ENCODE results near the gene SEPTIN3. TPM values are rescaled to one million over a fixed set of nuclear protein-coding genes. Genes with fewer than 3 reads are reported as not detected.
A peak's percentile ranks its signal among the peaks of the same experiment; 100 is the strongest.

SEPTIN3 gene
- total and polyA plus RNA-seq, 10 of the 15 experiments (the other 5 are each of a cell fraction or from before 2014, with no cell fraction given): 0.05 to 3.1 (median 0.87) TPM

DNA sequence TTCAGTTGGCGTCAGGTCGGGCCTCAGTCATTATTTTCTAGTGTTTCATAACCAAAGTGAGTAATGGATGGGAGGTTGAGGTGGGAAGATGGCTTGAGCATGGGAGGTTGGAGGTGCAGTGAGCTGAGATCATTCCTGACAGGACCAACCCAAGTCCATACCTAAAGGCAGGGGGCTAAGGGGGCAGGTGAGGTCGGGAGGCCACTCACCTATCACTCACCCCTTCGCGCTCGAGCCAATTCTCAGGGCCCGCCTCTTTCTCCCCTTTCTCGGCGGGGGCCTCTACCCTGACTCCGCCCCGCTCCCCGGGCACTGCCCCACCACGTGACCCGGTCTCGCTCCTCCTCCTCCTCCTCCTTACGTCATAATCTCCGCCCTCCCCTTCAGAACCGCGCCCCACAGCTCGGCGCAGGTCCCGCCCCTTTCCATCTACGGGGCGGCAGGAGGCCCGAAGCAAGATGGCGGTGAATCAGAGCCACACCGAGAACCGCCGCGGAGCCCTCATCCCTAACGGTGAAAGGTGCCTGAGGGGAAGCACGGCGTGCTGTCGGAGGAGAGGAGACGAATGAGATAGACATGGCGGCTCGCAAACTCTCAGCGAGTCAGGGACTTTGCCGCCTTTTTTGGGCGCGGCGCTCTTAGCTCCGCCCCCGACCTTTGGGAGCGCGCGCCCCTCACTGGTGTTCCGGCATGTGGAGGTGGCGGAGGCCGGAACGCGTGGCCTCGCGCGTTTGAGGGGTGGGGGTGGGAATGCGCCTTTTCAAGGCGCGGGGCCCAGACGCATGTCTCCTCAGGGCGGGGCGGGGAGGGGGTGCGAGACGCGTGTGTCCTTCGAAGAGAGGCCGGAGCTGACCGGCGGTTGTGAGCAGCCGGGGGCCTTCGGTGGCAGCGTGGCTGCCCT, 29.4 kb downstream of the SEPTIN3 start, which contains the start of gene WBP2NL (continued):
- TF ChIP-seq, protein P1, sequence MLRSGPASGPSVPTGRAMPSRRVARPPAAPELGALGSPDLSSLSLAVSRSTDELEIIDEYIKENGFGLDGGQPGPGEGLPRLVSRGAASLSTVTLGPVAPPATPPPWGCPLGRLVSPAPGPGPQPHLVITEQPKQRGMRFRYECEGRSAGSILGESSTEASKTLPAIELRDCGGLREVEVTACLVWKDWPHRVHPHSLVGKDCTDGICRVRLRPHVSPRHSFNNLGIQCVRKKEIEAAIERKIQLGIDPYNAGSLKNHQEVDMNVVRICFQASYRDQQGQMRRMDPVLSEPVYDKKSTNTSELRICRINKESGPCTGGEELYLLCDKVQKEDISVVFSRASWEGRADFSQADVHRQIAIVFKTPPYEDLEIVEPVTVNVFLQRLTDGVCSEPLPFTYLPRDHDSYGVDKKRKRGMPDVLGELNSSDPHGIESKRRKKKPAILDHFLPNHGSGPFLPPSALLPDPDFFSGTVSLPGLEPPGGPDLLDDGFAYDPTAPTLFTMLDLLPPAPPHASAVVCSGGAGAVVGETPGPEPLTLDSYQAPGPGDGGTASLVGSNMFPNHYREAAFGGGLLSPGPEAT (IDR thresholded peaks at IDR 0.05; ENCODE audit: low read depth): 0 out of 2 replicates have a peak, but pooled peaks have one; percentile 40
- TF ChIP-seq ASH2L (IDR thresholded peaks at IDR 0.05; ENCODE audit: borderline replicate concordance, low read depth) (0 out of 2 replicates have a peak, but pooled peaks have one; percentile 64), RBBP5 (conservative IDR thresholded peaks at IDR 0.05) (no peak), NR2F1 (conservative IDR thresholded peaks at IDR 0.05) (0 out of 2 replicates have a peak, but pooled peaks have one; percentile 34), POU2F2 (IDR thresholded peaks at IDR 0.05; ENCODE audit: borderline replicate concordance, low read depth, low read length) (0 out of 3 replicates have a peak, but pooled peaks have one; percentile 30), TAF1 (IDR thresholded peaks at IDR 0.05; ENCODE audit: borderline replicate concordance, low read depth, low read length) (peak; percentile 96), WRNIP1 (IDR thresholded peaks at IDR 0.05; ENCODE audit: borderline replicate concordance, low read depth, low read length) (no peak), NFYA (IDR thresholded peaks at IDR 0.05; ENCODE audit: borderline replicate concordance, low read depth, low read length) (no peak), JUND (IDR thresholded peaks at IDR 0.05; ENCODE audit: low read depth, low read length) (no peak), GATAD2B (conservative IDR thresholded peaks at IDR 0.05; ENCODE audit: low read depth) (no peak), SRF (IDR thresholded peaks at IDR 0.05; ENCODE audit: low read depth in 2 of 2, low read length in 2 of 2) (peak in 1 of 2 experiments; percentile 64; a peak in 1 of 4 replicates), ZNF592 (IDR thresholded peaks at IDR 0.05) (no peak), RELA (IDR thresholded peaks at IDR 0.05; ENCODE audit: borderline replicate concordance, partially characterized antibody) (peak; percentile 52), RAD51 (IDR thresholded peaks at IDR 0.05) (peak; percentile 95), USF2 (IDR thresholded peaks at IDR 0.05; ENCODE audit: borderline replicate concordance, low read depth, low read length) (peak; percentile 69), IRF3 (IDR thresholded peaks at IDR 0.05) (no peak), SUZ12 (IDR thresholded peaks at IDR 0.05; ENCODE audit: unreplicated experiment) (no peak), CBX5 (IDR thresholded peaks at IDR 0.05; ENCODE audit: low read depth) (0 out of 2 replicates have a peak, but pooled peaks have one; percentile 60)
- TF ChIP-seq, protein P2, sequence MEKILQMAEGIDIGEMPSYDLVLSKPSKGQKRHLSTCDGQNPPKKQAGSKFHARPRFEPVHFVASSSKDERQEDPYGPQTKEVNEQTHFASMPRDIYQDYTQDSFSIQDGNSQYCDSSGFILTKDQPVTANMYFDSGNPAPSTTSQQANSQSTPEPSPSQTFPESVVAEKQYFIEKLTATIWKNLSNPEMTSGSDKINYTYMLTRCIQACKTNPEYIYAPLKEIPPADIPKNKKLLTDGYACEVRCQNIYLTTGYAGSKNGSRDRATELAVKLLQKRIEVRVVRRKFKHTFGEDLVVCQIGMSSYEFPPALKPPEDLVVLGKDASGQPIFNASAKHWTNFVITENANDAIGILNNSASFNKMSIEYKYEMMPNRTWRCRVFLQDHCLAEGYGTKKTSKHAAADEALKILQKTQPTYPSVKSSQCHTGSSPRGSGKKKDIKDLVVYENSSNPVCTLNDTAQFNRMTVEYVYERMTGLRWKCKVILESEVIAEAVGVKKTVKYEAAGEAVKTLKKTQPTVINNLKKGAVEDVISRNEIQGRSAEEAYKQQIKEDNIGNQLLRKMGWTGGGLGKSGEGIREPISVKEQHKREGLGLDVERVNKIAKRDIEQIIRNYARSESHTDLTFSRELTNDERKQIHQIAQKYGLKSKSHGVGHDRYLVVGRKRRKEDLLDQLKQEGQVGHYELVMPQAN (conservative IDR thresholded peaks at IDR 0.05): no peak

Data from GM12878 (cell line).